ENCODE results near the gene GRM4.

The GRM4 gene

GRCh38 chr6:34112126-34112525 is 33.8 kb downstream of the GRM4 start:
- Histone ChIP-seq H3K36me3 (no peaks in the 10 kb centered on the region), H3K4me1 (no peaks in the 10 kb centered on the region), H3K27me3 (peaks cover 0 to 67% of the 10 kb centered on the region in 2 donors), H3K4me3 (no peak overlapping the region), H3K9me3 (no peaks in the 10 kb centered on the region), H3K27ac (no peak overlapping the region)
- intact Hi-C loops (cut with DNase I; ENCODE audit: low total_unique reads): no loop called here
- DNase-seq: no peak
- no peak for TF ChIP-seq CTCF (IDR thresholded peaks at IDR 0.05)

GRCh38 chr6:34110610-34111009 is 35.3 kb downstream of the GRM4 start:
- no peak for DNase-seq
- H3K4me1 ChIP-seq: no peaks in the 10 kb centered on the region
- intact Hi-C loops (cut with DNase I; ENCODE audit: low total_unique reads): no loop called here
- no peaks in the 10 kb centered on the region for H3K36me3 ChIP-seq
- no peak for TF ChIP-seq CTCF (IDR thresholded peaks at IDR 0.05)
- no peak overlapping the region for H3K27ac ChIP-seq
- no peak overlapping the region for H3K4me3 ChIP-seq
- H3K27me3 ChIP-seq: peaks cover 0 to 73% of the 10 kb centered on the region in 2 donors
- no peaks in the 10 kb centered on the region for H3K9me3 ChIP-seq

GRCh38 chr6:34108176-34108575 is 37.7 kb downstream of the GRM4 start:
- no peaks in the 10 kb centered on the region for H3K9me3 ChIP-seq
- intact Hi-C loops (cut with DNase I; ENCODE audit: low total_unique reads): no loop called here
- DNase-seq: no peak
- no peaks in the 10 kb centered on the region for H3K4me1 ChIP-seq
- H3K4me3 ChIP-seq: no peak overlapping the region
- H3K27me3 ChIP-seq: peaks cover 0 to 67% of the 10 kb centered on the region in 2 donors
- H3K36me3 ChIP-seq: no peaks in the 10 kb centered on the region
- H3K27ac ChIP-seq: no peak overlapping the region
- TF ChIP-seq CTCF (IDR thresholded peaks at IDR 0.05): no peak

- Histone ChIP-seq H3K27me3 (peaks cover 0 to 61% of the 10 kb centered on the region in 2 donors), H3K4me1 (no peaks in the 10 kb centered on the region), H3K4me3 (no peak overlapping the region), H3K36me3 (no peaks in the 10 kb centered on the region), H3K27ac (no peak overlapping the region), H3K9me3 (no peaks in the 10 kb centered on the region)
- no peak for TF ChIP-seq CTCF (IDR thresholded peaks at IDR 0.05)
- intact Hi-C loops (cut with DNase I; ENCODE audit: low total_unique reads): no loop called here
- DNase-seq: no peak
These were observed 39.0 kb downstream of the GRM4 start for GRCh38 chr6:34106900-34107299.

- no peaks in the 10 kb centered on the region for H3K9me3 ChIP-seq
- no peaks in the 10 kb centered on the region for H3K36me3 ChIP-seq
- H3K4me1 ChIP-seq: no peaks in the 10 kb centered on the region
- TF ChIP-seq CTCF (IDR thresholded peaks at IDR 0.05): no peak
- no peak overlapping the region for H3K27ac ChIP-seq
- no peak for DNase-seq
- intact Hi-C loops (cut with DNase I; ENCODE audit: low total_unique reads): no loop called here
- H3K27me3 ChIP-seq: peaks cover 0 to 58% of the 10 kb centered on the region in 2 donors
- H3K4me3 ChIP-seq: no peak overlapping the region
These were observed 39.5 kb downstream of the GRM4 start for GRCh38 chr6:34106421-34106820.

GRCh38 chr6:34104628-34105027 is 41.3 kb downstream of the GRM4 start:
- no peak overlapping the region for H3K4me3 ChIP-seq
- no peak for DNase-seq
- intact Hi-C loops (cut with DNase I; ENCODE audit: low total_unique reads): no loop called here
- no peaks in the 10 kb centered on the region for H3K36me3 ChIP-seq
- H3K4me1 ChIP-seq: no peaks in the 10 kb centered on the region
- TF ChIP-seq CTCF (IDR thresholded peaks at IDR 0.05): no peak
- no peaks in the 10 kb centered on the region for H3K9me3 ChIP-seq
- H3K27me3 ChIP-seq: peaks cover 0 to 53% of the 10 kb centered on the region in 2 donors
- no peak overlapping the region for H3K27ac ChIP-seq
